IMR-90 (cell line): ENCODE measurements around the gene BNIP5.

Source experiments
- CTCF ChIP-seq: conservative IDR thresholded peaks from 2 replicates; pipeline ENCODE4 v1.5.1; 2012; ENCODE audit warnings: mild to moderate bottlenecking, low read depth, low read length, improper control_type of control experiment
- MAZ ChIP-seq: IDR thresholded peaks from 2 replicates; pipeline ENCODE4 v1.6.1; 2012; ENCODE audit warnings: low read depth, mild to moderate bottlenecking, low read length, improper control_type of control experiment, moderate library complexity, borderline replicate concordance
- POLR2A ChIP-seq: IDR thresholded peaks from 2 replicates; pipeline ENCODE4 v1.6.1; 2012; ENCODE audit warnings: mild to moderate bottlenecking, low read depth, low read length
- SMC3 ChIP-seq: fragments of 150-350 bp; IDR thresholded peaks from 2 replicates; pipeline ENCODE4 v1.6.1; 2016; ENCODE audit warnings: low read depth, mild to moderate bottlenecking, antibody characterized with exemption, low read length, moderate library complexity

- no peak for TF ChIP-seq MAZ
- no peak for TF ChIP-seq CTCF
- no peak for TF ChIP-seq SMC3
- TF ChIP-seq POLR2A = no peak
Measured at GRCh38 chr6:36347621-36348020, 10.9 kb upstream of the BNIP5 start.
